GM18909 (cell line): ENCODE measurements around the gene PI4KB.
"Not testable (repeated sequence)": the region's sequence is repeated elsewhere in the genome, so short reads cannot be mapped to it uniquely, and the experiment has no call there.

Experiments
- ATAC-seq: cut with Tn5 transposase; IDR thresholded peaks from one replicate; pipeline ENCODE4 v1.9.1; 2021; ENCODE audit warnings: mild to moderate bottlenecking; ENCODE audit not compliant: unreplicated experiment, poor library complexity

PI4KB gene

GRCh38 chr1:151327223-151327902 lies at the start of gene PI4KB:
PI4KB (minus strand) TSS chr1:151327416; CDS start chr1:151316481, 10,935 bp downstream.
- ATAC-seq = peak; percentile 81

- no peak for ATAC-seq
Measured at GRCh38 chr1:151373196-151373595, 46.0 kb upstream of the PI4KB start.

GRCh38 chr1:151372058-151372934 lies 45.1 kb upstream of the PI4KB start, which contains the start of gene SELENBP1:
SELENBP1 (minus strand) TSS chr1:151372705; CDS start chr1:151372641, 64 bp downstream.
- ATAC-seq = no peak

GRCh38 chr1:151371370-151372057 lies 44.3 kb upstream of the PI4KB start:
- ATAC-seq = no peak

GRCh38 chr1:151370211-151370911 lies 43.1 kb upstream of the PI4KB start:
- ATAC-seq = no peak

DNA sequence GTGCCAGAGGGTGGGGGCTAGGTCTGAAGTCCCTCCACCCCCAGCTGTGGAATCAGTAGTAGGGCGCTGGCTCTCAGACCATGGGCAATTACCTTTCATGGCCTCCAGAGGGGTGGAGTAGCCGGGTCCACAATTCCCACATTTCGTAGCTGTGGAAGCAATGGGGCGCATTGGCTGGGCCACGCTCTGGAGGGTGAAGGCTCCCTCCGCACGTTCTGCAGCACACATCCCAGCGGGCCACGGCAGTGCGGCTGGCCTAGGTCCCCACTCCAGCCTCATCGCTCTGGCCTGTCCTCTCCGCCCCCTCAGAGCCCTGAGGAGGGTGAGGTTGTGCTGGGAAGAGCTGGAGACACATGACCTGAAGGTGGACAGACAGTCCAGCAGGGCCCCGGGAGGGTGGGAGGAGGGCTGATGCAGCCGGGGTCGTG lies 42.4 kb upstream of the PI4KB start:
- ATAC-seq = no peak

DNA sequence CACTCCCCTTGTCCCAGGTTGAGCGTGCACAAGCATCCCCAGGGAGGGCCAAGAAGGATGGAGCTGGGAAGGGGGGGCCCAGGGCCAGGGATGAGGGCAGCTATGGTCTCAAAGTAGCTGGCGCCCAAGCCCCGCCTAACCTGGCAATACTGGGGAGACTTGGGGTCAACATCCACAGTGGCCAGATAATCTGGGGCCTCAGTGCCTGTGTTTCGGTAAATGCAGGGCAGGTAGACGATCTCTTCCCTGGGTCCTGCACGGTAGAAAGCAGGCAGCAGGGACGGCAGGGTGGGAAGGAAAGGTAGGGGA lies 42.0 kb upstream of the PI4KB start:
- ATAC-seq = no peak

GRCh38 chr1:151368393-151369301 lies 41.4 kb upstream of the PI4KB start:
- no peak for ATAC-seq

DNA sequence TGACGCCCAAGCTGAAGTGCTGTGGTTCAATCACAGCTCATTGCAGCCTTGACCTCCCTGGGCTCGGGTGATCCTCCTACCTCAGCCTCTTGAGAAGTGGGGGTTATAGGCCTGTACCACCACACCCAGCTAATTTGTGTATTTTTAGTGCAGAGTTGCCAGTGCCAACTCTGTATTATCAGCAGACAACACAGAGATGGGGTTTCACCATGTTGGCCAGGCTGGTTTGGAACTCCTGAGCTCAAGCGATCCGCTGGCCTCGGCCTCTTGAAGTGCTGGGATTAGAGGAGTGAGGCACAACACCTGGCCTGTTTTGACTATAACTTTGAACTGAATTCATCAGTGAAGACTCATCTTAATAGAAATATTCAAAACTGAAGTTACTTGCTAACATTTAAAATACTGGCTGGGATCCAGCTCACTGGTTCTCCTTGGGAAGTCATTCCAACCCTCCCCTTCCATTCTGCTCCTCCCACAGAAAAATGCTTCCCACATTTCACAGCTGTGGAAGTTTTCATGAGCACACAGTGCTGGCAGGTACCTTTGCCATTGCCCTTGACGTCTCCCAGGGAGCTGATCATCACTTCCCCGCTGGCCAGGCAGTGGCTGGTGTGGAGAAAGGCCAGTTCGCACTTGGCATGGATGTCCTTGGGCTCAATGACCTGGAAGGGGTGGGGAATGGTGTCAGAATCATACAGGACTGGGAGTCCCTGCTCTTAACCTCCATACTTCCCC lies 40.6 kb upstream of the PI4KB start:
- no peak for ATAC-seq

DNA sequence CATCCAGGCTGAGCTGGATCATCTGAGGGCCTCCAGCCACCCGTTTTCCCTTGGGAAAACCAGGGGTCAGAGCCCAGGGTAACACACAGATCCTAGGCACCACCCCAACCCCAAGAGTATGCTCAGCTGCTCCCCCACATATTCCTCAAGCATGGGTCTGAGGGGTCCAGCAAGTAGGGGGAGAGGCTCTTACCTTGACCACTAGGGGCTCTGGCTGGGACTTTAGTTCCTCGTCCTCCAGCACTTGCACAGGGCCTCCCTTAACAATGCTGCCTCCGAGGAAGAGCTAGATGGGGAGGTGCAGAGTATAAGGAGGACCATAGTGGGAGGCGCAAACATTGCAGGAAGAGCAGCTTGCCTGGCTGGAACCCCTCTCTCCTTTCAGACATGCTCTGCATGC lies 37.8 kb upstream of the PI4KB start:
- no peak for ATAC-seq

- no peak for ATAC-seq
Measured at GRCh38 chr1:151362308-151363155, 35.3 kb upstream of the PI4KB start.

GRCh38 chr1:151361883-151362282 lies 34.7 kb upstream of the PI4KB start:
- no peak for ATAC-seq

- no peak for ATAC-seq
Measured at GRCh38 chr1:151356696-151357095, 29.5 kb upstream of the PI4KB start.

GRCh38 chr1:151352021-151352718 lies 25.0 kb upstream of the PI4KB start:
- ATAC-seq = no peak

DNA sequence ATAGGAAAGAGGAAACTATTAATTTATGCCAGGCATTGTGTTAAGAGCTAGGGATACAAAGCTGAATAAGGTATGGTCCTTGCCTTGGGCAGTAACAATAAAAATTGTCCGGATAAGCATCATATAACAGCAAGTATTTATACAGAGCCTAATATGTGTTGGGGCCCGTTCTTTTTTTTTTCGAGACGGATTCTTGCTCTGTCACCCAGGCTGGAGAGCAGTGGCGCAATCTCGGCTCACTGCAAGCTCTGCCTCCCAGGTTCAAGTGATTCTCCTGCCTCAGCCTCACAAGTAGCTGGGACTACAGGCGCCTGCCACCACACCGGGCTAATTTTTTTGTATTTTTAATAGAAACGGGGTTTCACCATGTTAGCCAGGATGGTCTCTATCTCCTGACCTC lies 23.1 kb upstream of the PI4KB start:
- not testable (repeated sequence) for ATAC-seq

DNA sequence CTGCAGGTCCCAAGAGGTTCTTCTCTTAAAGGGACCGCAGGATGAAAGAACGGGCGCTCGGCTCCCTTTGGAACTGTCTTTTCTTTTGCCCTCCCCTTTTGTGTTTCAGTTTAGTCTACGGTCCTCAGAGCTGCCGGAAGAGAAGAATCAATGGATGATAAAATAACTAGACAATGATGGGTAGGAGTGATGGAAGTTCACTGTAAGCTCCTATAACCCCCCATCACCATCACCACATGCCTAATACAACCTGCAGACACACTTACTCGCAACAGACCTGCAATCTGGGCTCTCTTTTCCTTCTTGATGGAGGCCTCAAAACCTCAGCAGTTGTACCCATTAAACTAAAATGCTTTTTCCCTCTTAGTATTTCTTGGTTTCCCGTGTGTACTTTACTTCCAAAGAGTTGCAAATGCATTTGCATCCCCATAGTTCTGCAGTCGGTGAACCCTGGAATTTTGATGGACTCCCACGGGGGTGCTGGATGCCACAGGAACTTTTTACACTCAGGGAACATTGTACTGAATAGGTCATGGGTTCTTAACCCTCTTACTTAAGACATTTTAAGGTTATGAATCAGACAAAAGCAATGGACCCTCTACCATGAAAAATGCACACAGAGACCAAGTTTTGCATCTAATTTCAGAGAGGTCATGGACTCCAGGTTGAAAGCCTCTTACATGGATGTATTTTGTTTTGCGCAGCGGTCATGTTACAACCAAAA lies 20.5 kb upstream of the PI4KB start:
- ATAC-seq = no peak
